Measurements from ENCODE around the gene SRSF10.
A peak's percentile ranks its signal among the peaks of the same experiment; 100 is the strongest.

SRSF10 gene

DNA sequence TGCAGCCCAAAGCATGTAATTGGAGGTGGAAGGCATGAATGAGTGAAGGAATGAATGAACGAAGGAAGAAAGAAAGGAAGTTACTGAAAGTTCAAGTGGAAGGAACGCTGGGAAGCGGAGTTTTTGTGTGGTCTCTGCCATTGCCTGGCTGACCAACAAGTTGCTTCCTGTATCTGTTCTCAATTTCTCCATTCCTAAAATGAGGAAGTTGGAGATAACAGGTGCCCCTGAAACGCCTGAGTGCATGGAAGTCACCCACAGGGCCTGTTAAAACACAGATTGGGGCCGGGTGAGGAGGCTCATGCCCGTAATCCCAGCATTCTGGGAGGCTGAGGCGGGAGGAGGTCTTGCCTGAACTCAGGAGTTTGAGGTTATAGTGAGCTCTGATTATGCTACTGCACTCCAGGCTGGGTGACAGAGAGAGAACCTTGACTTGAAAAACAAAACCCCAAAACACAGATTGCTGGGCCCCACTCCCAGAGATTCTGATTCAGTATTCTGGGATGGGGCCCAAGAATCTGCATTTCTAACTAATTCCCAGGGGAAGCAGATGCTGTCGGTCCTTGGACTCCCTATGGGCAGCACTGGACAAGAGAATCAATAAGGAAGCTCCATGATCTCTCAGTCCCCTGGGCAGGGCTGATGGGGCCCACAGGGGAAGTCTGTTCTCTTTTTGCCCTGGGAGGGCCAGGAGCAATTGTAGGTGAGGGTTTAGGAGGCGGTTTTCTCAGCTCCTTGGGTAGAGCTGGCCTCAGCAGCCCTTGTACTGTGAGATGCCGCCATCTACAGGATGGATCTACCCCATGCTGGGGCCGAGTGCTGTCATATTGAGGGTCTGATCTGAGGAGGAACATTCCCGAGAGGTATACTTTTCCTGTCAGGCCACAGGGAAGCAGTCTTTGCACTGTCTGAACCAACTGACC, 63.7 kb downstream of the SRSF10 start:
- TF ChIP-seq CTCF (IDR thresholded peaks at IDR 0.05) = peak; percentile 45; the same call in 1 of the 2 replicates

DNA sequence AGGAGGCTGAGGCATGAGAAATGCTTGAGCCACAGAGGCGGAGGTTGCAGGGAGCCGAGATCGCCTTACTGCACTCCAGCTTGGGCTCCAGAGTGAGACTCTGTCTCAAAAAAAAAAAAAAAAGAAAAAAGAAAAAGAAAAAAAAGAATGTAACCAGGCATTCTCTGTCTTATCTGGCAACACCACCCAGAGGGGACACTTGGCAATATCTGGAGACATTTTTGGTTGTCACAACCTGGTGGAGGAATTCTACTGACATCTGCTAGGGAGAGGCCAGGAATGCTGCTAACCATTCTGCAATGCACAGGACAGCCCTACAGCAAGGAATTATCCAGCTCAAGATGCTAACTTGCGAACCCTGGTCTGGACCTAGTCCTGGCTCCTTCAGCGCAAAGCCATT, 64.7 kb downstream of the SRSF10 start:
- TF ChIP-seq CTCF (IDR thresholded peaks at IDR 0.05) = no peak

DNA sequence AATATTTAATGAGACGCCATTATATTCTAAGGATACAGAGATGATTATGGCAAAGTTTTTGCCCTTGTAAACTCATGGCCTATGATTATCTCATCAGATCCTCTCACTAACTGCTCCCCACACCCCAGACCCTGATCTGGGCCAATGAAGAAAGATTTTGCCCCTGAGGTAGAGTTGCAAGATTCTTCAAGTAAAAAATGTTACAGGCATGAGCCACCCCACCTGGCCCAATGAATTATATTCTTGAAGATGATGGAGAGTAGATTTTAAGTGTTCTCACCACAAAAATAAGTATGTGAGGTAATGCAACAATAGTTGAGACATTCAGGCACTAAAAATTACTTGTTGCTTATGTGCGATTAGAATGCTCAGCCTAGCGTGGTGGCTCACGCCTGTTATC, 65.2 kb downstream of the SRSF10 start:
- TF ChIP-seq CTCF (IDR thresholded peaks at IDR 0.05) = no peak

All from LNCAP (cell line).